Brain microvascular endothelial cell (primary cell): ENCODE results near the gene QRFP.

Experiments
- DNase-seq: peaks from one replicate; pipeline ENCODE4 v3.0.0-alpha.2; 2020
- H3K27ac ChIP-seq: fragments of 250-450 bp; sonication (Bioruptor Pico); 2 replicates; pipeline ENCODE4 v1.5.1; 2020; ENCODE audit warnings: mild to moderate bottlenecking, moderate library complexity
- H3K27me3 ChIP-seq: fragments of 250-450 bp; sonication (Bioruptor Pico); replicated peaks from 2 replicates; pipeline ENCODE4 v1.5.1; 2020; ENCODE audit warnings: mild to moderate bottlenecking
- H3K36me3 ChIP-seq: fragments of 250-450 bp; sonication (Bioruptor Pico); replicated peaks from 2 replicates; pipeline ENCODE4 v1.5.1; 2020; ENCODE audit warnings: mild to moderate bottlenecking
- H3K4me3 ChIP-seq: 2 replicates; pipeline ENCODE4 v1.5.1; 2011; ENCODE audit warnings: low read depth, mild to moderate bottlenecking, control low read depth, low read length, moderate library complexity
- in situ Hi-C: cut with HindIII; loops from 2 replicates; pipeline ENCODE4 v1.10.0; 2017; ENCODE audit warnings: low sequenced_read_pairs, low pct_ligation_motif_present
- TF ChIP-seq, protein P1 (sequence below): IDR thresholded peaks from 2 replicates; pipeline ENCODE4 v1.5.1; 2011; ENCODE audit warnings: low read depth, mild to moderate bottlenecking, moderate library complexity, low read length, control low read depth, inconsistent platforms; ENCODE audit errors: missing control alignments

Gene QRFP

GRCh38 chr9:130896233-130897014, at the start of gene QRFP:
Gene QRFP, minus strand, starts transcription at chr9:130896812. Its CDS starts 2,974 bp downstream, at chr9:130893838.
- DNase-seq: no peak
- TF ChIP-seq, protein P1, sequence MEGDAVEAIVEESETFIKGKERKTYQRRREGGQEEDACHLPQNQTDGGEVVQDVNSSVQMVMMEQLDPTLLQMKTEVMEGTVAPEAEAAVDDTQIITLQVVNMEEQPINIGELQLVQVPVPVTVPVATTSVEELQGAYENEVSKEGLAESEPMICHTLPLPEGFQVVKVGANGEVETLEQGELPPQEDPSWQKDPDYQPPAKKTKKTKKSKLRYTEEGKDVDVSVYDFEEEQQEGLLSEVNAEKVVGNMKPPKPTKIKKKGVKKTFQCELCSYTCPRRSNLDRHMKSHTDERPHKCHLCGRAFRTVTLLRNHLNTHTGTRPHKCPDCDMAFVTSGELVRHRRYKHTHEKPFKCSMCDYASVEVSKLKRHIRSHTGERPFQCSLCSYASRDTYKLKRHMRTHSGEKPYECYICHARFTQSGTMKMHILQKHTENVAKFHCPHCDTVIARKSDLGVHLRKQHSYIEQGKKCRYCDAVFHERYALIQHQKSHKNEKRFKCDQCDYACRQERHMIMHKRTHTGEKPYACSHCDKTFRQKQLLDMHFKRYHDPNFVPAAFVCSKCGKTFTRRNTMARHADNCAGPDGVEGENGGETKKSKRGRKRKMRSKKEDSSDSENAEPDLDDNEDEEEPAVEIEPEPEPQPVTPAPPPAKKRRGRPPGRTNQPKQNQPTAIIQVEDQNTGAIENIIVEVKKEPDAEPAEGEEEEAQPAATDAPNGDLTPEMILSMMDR: no peak
- Histone ChIP-seq H3K27ac (peak within 1 kb of the TSS; percentile 7), H3K27me3 (peaks cover 52% of the 10 kb centered on the region), H3K4me3 (no peak within 1 kb of the TSS), H3K36me3 (peaks cover 30% of the 10 kb centered on the region)
- in situ Hi-C loops: no loop called here

DNA sequence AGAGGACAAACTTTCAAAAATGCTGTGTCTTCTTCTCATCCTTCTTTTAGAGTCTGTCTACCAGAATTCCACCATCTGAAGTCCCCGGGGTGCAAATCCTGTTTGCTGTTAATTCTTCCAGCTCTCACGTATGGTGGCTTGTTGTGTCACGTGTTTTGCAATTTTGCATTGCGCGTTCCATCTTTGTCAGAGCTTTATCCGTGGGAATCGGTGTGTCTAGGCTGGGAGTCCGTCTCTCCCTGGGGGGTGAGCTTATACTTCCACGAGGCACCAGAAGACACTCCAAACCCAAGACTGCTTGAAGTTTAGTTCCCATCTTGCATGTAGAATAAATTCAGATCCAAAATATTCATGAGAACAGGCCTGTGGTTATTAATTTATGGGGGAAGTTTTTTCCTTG, 48.6 kb upstream of the QRFP start:
- no peak for DNase-seq
- in situ Hi-C loops: no loop called here
- Histone ChIP-seq H3K36me3 (no peaks in the 10 kb centered on the region), H3K4me3 (no peak overlapping the region), H3K27me3 (peaks cover 82% of the 10 kb centered on the region), H3K27ac (no peak overlapping the region)
- TF ChIP-seq, protein P1: no peak

DNA sequence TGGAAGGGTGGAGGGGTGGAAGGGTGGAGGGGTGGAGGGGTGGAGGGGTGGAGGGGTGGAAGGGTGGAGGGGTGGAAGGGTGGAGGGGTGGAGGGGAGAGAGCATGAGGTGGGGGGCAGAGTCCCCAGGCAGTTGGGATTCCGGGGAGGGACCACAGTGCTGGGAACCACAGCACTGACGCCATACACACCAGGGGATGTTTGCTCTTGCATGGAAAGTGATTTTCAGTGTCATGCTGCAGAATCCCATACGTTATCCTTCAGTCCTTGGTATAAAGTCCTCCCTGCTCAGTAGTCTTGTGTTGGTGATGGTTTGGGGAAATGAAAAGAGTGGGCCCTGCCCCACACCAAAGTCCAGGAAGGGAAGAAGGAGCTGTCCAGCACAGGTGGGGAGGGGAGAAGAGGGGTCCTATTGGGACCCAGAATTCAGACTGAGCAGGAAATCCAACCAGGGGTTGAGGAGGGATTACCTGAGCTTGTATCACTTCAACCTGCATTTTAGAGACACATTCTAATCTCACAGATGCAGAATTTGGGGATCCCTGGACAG, 48.0 kb upstream of the QRFP start:
- H3K27me3 ChIP-seq: peaks cover 81% of the 10 kb centered on the region
- TF ChIP-seq, protein P1: no peak
- no peaks in the 10 kb centered on the region for H3K36me3 ChIP-seq
- DNase-seq: no peak
- in situ Hi-C loops: no loop called here
- H3K27ac ChIP-seq: no peak overlapping the region
- no peak overlapping the region for H3K4me3 ChIP-seq

DNA sequence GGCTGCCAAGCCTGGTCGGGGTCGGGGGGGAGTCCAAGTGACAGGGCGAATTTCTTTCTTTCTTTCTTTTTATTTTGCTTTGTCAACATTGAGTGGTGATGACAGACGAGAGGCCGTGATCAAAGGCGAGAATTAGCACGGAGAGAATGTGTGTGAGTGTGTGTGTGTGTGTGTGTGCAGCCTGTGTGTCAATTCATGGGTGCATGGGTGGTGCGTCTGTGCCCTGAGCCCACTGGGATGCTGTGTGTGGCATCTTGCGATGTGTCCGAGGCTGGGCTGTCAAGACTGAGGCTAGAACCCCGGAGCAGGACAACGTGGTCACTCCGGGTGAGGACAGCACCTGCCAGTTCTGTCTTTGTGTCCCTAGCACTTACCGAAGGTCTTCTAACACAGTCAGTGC, 47.2 kb upstream of the QRFP start:
- Histone ChIP-seq H3K27me3 (peaks cover 82% of the 10 kb centered on the region), H3K27ac (no peak overlapping the region), H3K36me3 (no peaks in the 10 kb centered on the region), H3K4me3 (no peak overlapping the region)
- no peak for DNase-seq
- in situ Hi-C loops: no loop called here
- TF ChIP-seq, protein P1: no peak

DNA sequence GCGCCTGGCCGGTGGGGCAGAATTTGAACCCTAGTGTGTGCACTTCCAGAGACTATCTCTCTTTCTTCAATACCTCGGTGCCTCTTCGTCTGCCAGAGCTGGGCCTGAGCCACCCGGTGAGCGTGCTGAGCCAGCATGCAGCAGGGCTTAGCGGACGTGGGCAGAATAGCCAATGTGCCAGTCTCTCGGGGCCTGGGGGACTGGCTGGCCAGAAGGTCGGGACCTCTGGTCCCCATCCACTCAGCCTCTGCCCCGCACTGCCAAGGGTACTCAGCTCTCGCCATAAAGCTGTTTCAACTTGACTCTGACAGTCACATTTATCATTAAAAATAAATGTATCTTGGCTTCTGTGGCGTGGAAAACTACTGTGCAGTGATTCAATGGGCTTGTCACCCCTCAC, 46.6 kb upstream of the QRFP start:
- DNase-seq: no peak

More for the DNA sequence above, 46.6 kb upstream of the QRFP start:
- TF ChIP-seq, protein P1: no peak
- Histone ChIP-seq H3K36me3 (no peaks in the 10 kb centered on the region), H3K4me3 (no peak overlapping the region), H3K27ac (no peak overlapping the region), H3K27me3 (peaks cover 81% of the 10 kb centered on the region)
- in situ Hi-C loops: no loop called here
